Spleen (tissue), 7 donors: ENCODE measurements around the gene PAFAH1B1.

Source experiments
- CTCF ChIP-seq, 11 experiments: fragments of 200-600 bp in 7 of 11; fragments of 450-650 bp in 4 of 11; sonication (generic) in 4 of 11; IDR thresholded peaks in 8 of 11; conservative IDR thresholded peaks in 3 of 11; 1 replicate in 7 of 11; 2 replicates in 4 of 11; pipeline versions ENCODE4 v1.4.0 to v1.8.0; 2016 to 2021; ENCODE audit warnings: antibody characterized with exemption in 11 of 11, inconsistent platforms in 4 of 11, mild to moderate bottlenecking in 1 of 11
- POLR2A ChIP-seq, 3 donors: fragments of 450-650 bp; IDR thresholded peaks; one replicate each; pipeline ENCODE4 v1.5.1; 2017; ENCODE audit warnings: antibody characterized with exemption in 3 of 3, mild to moderate bottlenecking in 1 of 3
- donor health status: DM: no; HTN: no; CAD: no; lungs with moderate emphysema.
- donor health status: DM: no; HTN: no; CAD: no.
- donor health status: DM: no; HTN: no; CAD: no.

GRCh38 chr17:2734939-2735338, 141.5 kb downstream of the PAFAH1B1 start:
- no peak for TF ChIP-seq CTCF (IDR thresholded peaks at IDR 0.05 in 8 of 11, conservative IDR thresholded peaks at IDR 0.05 in 3 of 11)
- no peak for TF ChIP-seq POLR2A (IDR thresholded peaks at IDR 0.05)
